Esophagus squamous epithelium (tissue), 4 donors: ENCODE results near the gene LGALS4.

Source experiments
- CTCF ChIP-seq, 6 experiments: fragments of 450-650 bp in 4 of 6; fragments of 200-600 bp in 2 of 6; sonication (generic) in 2 of 6; IDR thresholded peaks; one replicate each; pipeline ENCODE4 v1.5.1; 2016 to 2019; ENCODE audit warnings: antibody characterized with exemption in 6 of 6, mild to moderate bottlenecking in 4 of 6, moderate library complexity in 4 of 6
- POLR2A ChIP-seq, 4 donors: fragments of 450-650 bp; IDR thresholded peaks; one replicate each; pipeline ENCODE4 v1.6.1; 2017; ENCODE audit warnings: antibody characterized with exemption in 4 of 4, mild to moderate bottlenecking in 4 of 4, moderate library complexity in 3 of 4

DNA sequence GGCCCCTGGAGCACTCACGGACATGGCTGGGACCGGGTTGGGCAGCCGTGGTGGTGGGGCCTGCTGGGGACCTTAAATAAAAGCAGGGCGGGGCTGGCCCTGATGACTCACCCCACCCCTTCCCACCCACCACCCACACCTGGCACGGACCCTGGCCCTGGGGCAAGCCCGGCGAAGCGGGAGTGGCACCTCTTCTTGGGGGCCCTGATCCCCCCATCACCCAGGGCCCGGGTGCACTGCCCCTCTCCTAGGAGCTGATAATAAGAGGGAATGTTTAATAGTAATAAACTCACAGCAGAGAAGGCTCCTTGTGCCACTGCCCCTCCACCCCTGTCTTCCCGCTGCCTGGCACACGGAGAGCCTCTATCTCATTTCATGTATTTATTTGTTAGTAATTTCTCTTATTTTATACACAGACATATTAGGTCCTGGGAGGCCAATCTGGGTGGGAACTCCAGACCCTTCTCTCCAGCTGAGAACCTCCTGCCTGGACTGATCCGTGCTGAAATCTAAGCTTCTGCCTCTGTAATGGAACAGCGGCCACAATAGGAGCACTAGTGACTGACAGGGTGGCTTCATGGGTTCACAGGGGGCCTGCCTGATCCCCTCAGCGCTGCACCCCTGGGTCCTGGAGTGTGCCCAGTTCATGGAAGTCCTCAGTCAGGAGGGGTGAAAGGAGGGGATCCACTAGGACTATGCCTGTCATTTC is 39.1 kb downstream of the LGALS4 start, which contains the start of gene LGALS7:
- no peak for TF ChIP-seq CTCF (IDR thresholded peaks at IDR 0.05)
- TF ChIP-seq POLR2A (IDR thresholded peaks at IDR 0.05): no peak
